ENCODE results near the gene USP54.

USP54 gene

DNA sequence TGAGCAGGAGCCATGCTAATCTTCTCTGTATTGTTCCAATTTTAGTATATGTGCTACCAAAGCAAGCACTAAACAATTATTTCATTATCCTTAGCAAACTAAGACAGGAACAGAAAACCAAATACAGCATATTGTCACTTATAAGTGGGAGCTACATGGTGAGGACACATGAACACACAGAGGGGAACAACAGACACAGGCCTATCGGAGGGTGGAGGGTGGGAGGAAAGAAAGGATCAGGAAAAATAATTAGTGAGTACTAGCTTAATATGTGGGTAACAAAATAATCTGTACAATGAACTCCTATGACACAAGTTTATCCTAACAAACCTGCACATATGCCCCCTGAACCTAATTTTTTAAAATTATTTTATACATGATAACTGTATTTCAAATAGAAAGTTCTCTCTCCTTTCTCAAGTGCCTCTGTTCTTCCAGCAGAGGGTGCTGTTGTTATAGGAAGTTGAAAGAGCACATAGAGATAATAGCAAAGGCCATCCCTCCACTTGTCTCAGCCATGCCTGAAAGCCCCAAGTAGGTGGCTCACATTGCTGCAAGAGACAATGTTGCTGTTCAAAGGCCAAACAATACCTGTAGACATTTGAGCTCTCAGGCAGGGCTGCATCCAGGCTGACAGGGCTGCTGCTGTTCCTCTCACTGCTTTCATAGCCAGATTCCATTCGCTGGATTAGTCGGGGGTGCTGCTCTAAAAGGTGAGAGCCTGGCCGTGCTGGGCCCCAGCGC, 61.9 kb downstream of the USP54 start:
- no peak for DNase-seq (ENCODE audit: low read depth)

DNA sequence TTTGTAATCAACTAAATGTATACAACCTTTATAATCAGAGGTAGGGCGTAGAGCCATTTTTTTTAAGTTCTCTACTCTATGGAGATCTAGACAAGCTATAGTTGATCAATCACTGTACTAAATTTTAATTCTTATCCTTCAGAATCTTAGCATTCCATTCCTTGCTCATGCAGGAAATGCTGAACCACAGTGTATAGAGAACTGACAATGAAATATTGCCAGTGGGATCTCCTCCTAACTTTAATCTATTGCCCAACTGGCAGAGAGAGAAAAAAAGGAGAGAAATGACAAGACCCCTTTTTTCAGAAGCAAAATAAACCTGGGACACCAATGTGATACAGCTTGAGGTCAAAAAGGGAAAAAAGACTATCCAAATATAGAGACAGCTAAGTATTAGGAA, 68.9 kb downstream of the USP54 start:
- DNase-seq (ENCODE audit: low read depth), result no peak

DNA sequence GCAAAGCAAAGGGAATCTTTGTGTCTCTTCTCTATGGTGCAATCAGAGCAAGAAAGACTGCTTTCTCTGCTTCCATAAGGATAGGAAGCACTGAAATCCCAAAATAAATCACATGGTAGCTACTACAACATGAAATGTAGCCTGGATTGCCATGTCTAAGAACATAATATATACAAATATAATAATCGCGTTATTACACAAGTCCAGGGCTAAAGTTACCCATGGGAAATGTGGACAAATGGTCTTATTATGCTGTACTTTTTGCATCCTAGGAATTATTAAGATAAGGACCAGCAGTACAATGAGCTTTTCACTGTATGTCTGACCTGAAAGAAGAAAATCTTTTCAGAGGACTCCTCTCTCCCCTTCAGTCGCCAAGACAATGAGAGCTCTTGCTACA, 71.8 kb downstream of the USP54 start:
- DNase-seq (ENCODE audit: low read depth), result no peak

DNA sequence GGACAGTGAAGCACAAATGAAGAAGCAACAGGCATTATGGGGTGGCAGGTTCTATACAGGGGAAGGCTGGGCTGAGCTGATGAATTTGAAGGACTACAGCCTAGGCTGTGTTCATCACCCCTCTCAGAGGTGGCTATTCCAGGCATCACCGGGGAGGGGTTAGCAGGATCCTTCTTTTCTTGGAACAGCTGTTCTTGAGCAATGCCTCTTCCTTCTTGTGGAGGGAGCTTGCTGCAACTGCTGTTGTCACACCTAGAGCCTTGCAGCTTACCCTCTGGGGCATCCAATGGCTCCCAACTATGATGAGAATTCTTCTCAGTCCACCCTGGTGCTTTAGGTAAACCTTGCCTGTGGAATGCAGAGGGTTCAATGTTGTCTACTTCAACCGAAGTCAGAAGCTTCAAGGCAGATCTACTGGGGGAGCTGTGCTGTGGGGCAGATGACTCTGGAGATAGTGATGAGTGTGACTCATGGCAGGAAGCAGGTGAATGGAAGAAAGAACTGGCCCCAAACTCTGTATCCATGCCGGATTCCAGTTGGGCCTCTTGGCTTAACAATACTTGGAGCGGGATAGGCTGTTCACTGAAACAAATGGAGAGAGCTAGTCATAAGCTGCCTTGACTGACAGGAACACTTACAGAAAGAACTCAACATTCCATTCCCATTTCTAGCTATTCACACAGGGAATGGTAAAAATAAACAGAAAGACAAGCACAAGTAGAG, 73.8 kb downstream of the USP54 start:
- DNase-seq (ENCODE audit: low read depth), result no peak

DNA sequence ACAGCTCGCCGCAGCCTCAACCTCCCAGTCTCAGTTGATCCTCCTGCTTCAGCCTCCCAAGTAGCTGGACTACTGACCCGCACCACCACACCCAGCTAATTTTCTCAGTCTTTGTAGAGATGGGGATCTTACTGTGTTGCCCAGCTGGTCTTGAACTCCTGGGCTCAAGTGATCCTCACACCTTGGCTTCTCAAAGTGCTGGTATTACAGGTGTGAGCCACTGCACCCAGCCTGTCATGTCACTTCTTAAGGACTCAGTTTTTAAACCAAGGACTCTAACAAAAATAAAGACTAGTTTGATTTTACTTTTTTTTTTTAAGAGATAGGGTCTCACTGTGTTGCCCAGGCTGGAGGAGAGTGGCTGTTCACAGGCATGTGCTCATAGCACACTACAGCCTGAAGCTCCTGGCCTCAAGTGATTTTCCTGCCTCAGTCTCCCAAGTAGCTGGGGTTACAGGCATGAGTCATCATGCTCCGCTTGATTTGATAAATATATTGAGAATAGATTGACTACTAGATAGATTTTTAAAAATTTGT, 78.9 kb downstream of the USP54 start:
- DNase-seq (ENCODE audit: low read depth), result no peak

DNA sequence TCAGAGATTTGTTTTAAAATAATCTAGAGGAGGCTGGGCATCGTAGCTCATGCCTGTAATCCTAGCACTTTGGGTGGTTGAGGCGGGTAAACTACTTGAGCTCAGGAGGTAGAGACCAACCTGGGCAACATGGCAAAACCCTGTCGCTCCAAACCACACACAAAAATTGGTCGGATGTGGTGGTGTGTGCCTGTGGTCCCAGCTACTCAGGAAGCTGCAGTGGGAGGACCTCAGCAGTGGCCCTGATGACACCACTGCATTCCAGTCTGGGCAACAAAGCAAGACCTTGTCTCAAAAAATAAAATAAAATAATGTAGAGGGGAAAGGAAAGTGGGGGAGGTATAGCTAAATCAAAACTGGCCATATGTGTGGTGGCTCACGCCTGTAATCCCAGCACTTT, 81.4 kb downstream of the USP54 start:
- DNase-seq (ENCODE audit: low read depth), result no peak

DNA sequence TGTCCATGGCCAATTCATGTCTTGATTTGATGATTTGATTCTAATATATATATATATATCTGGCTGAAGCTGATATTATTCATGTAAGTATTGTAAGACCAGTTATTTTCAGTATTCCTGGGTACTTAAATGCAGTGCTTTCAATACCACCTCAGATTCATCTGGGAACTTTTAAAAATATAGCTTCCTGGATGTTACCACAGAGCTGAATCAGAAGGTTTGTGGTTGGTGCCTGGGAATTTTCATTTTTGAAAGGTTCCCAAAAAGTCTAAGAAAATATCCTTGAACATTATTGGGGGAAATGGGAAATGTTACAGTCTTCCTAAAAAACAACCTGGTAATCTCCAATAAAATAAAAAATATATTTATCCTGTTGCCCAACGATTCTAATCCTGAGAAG, 84.7 kb downstream of the USP54 start:
- DNase-seq (ENCODE audit: low read depth), result no peak

DNA sequence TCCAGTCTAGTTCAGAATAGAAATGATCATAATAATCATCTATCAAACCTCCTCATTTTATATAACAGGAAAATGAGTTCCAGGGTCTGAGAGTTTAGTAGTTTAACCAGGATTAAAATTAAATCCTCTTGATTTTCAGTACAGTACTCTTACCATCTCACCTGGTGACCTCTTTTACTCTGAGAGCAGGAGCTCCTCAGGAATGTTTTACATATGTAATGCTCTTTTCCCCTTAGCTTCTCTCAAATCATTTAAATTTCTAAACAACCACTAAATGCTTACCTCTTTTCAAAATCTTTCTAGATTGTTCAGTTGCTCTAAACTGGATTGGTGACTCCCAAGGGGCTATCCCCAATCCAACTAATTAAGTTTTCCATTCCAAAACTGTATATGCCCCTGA, 85.1 kb downstream of the USP54 start:
- DNase-seq (ENCODE audit: low read depth), result no peak

DNA sequence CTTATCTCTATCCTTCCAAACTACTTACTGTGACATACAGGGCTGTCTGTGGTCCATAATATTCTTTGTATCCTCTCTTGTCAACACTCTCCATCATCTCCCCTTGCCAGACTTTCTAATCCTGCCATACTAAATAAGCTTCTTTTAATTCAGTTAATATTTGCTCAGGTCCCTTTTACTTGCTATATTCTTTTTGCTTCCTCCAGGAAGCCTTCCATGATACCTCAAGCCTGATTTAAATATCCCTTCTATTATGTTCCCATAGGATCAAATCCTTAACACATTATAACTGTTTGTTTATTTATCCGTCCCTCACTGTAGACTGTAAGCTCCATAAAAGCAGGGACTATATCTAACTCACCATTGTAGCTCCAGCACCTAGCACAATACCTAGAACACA, 88.1 kb downstream of the USP54 start:
- no peak for DNase-seq (ENCODE audit: low read depth)

DNA sequence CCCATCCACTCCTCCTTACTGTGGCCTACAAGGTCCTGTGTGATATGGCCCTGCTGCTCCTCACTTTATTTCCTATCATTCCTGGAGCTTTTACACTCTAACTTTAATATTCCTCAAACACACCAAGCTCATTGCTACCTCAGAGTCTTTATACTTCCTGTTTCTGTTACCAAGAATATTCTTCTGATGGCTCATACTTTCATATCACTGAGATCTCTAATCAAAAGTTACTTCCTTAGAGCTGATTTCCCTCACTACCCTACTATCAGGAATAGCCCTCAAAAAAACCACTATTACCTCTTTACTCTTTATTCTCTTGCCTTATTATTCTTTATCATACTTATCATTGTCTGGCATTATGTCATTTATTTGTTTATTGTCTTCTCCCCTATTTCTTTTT, 89.5 kb downstream of the USP54 start:
- no peak for DNase-seq (ENCODE audit: low read depth)

DNA sequence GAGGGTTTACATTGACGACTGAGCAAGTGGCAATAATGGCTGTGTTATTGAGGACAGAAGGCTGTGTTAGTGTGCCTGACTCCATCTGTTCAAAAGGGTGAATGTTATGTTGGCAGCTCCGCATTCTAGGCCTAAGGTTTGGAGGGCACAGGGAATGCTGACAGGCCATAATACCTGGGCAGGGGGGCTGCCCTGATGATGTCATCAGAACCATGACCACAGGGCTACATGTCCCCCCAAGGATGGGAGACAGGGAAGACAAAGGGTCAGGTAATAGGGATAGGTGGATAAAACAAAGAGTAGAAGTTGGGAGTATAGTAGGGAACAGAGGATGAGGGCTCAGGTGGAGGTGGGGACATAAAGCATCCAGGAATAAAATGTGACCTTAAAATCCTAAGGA, 93.5 kb downstream of the USP54 start:
- DNase-seq (ENCODE audit: low read depth), result no peak

DNA sequence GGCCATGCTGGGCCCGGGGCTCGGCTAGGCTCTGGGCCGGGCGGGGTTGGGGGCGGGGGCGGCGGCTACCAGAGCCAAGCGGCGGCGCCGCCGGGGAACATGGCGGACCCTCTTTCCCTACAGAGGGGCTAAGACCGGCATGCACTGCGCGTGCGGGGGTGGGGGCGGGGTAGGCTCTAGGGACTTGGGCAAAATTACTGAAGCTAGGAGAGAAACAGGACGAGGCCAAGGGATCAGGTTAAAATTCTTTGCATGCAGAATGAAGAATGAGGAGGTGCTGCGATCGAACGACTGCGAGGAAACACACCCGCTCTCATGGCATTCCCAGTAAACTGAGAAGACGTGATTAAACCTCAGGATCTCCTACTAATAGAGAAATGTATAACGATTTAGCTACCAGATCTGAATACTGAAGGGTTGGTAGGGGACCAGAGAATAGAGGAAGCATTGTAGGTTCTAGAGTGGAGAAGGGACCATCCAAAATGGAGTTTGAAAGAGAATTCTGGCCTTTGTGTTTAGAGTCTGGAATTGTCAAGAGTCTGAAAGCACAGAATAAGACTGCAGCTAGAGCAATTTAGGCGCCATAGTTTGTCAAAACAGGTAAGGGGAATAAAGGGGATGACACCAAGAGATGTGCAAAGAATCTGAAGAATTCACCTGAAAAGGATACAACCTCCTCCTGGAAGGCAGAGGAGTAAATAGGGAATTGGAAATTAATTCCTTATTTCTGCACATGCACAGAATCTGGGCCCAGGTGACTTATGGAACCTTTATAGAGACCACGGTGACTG, 95.1 kb downstream of the USP54 start, which contains the start of gene PPP3CB:
TSS of gene PPP3CB (minus strand) at position 141 of the 791 bp plus-strand sequence. CDS start at position 6, 135 bp downstream.
- DNase-seq (ENCODE audit: low read depth), result peak; percentile 92

DNA sequence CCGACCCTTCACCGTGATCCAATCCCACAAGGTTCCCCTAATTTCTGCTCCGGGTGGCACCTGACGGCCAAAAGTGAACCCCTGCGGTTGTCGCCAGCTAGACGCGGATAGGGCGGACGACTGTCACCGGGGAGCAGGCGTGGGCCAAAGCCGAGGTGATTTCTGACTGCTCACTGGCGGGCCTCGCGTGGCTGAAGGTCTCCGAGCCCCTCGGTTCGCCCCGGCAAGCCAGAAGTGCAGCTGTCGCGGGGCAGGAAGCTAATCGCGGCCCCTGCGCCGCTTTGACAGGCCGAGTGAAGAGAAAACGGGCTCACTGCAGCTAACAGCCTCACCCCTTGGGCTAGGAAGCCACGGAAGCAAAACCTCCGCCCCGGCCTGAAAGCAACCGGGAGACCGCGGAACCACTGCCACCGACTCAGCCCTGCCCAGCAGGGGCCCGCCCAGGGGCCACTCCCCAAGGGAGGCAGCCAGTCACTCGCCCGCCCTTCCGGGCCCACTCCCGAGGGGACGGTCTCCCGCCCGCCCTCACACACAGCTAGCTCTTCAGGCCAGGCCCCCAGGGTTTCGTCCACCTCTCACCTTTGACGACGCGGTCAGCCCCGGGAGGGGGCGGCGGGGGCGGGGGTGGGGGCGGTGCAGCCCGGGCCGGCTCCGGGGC, 95.8 kb downstream of the USP54 start:
- no peak for DNase-seq (ENCODE audit: low read depth)

DNA sequence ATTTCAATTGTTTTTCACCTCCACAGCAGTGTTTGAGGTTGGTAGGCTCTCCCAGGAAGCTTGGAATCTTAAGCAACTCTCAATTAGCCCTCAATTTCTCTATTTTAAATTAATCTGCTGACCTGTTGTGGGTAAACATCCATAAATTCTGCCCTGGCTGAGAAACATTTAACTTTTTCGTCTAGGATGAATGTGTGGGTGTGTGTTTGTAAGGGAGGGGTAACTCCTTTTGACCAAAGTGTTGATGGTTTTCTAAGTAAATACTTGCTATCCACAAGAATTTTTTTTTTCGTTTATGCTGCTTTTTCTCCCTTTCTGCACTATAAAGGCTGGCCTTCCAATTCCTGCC, 96.3 kb downstream of the USP54 start:
- no peak for DNase-seq (ENCODE audit: low read depth)

DNA sequence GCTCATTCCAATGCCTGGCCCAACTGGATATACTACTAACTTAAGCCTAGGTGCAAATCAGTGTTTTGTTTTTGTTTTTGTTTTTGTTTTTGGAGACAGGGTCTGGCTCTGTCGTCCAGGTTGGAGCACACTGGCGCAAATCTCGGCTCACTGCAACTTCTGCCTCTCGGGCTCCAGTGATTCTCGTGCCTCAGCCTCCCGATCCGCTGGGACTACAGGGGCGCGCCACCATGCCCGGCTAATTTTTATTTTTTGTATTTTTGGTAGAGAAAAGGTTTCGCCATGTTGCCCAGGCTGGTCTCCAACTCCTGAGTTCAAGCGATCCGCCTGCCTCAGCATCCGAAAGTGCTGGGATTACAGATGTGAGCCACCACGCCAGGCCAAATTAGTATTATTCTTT, 96.9 kb downstream of the USP54 start:
- DNase-seq (ENCODE audit: low read depth), result no peak

DNA sequence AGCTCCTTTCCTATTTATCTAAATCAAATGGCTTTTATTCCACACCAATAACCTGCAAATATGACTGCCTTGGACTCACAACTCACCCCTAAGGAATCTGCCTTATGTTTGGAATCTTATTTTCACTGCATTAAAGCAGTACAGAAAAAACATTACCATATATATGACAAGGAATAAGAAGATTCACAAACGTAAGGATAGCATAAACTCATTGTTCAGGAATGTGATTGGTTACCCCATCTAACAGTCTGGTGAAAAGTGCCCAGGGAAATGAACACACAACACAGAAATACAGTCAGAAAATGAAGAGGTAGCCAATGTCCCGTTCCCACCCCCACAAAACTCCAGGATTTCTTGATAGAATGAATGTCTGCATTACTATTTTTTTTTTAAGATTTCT, 97.4 kb downstream of the USP54 start:
- DNase-seq (ENCODE audit: low read depth), result peak; percentile 59

DNA sequence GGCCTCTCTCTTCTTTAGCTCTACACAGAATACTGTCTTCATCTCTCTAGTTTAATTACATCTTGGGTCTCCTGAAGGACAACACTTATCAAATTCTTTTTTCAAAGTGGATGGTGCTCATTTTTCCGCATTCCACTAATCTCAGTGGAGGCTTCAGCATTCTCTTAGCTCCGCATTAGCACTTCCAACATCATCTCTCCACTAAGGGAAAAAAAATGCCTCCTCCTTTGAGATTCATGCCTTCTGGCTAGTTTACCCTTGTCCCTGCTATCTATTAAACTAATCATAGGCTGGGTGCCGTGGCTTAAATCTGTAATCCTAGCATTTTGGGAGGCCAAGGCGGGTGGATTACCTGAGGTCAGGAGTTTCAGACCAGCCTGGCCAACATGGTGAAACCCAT, 104.5 kb downstream of the USP54 start:
- no peak for DNase-seq (ENCODE audit: low read depth)

DNA sequence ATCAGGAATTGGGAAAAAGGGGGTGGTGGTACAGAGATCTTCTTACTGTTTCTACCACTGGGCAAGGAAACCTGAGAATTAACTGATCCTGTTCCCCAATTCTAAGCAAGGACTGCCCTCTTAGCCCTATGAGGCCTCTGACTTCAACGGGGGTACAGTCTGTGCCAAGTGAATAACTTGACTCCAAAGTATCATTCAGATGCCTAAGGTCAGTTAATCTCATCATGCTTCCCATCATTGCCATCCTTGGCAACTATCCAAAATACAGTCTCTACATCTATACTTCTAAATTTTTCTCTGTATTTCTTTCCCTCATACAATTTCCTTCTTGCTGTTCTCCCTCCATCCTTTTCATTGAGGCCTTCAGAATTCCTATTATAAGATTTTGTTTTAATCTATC, 105.8 kb downstream of the USP54 start:
- no peak for DNase-seq (ENCODE audit: low read depth)

DNA sequence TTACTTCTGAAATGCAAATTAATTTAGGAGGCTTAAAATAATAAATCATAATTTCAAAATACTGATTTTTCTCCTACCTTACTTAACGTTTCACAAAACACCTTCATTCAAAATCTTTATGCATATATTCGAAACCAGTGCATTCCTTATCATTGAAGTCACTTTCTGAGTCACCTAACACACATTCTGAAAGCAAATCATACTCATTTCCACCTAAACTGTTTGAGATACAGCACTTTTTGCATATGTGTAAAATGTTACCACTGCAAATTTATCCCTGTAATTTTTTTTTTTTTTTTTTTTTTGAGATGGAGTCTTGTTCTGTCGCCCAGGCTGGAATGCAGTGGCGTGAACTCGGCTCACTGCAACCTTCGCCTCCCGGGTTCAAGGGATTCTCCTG, 111.0 kb downstream of the USP54 start:
- DNase-seq (ENCODE audit: low read depth), result no peak

DNA sequence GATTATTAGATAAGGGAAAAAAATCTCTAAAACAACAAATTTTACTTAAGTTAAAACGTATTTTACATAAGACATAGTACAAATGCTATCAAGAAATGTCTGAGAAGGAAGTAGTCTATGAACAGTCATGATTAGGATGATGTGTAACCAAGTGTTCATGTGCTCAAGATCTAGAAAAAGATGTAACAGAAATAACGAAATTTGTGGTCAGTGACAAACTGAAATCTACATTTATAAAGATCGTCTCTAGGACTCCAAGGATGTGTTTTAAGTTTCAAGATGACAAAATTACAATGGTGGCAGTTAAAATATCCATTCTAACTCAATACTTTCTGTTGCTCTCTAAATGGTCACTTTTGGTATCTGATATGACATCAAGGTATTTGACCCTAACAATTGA, 112.5 kb downstream of the USP54 start:
- DNase-seq (ENCODE audit: low read depth), result no peak

DNA sequence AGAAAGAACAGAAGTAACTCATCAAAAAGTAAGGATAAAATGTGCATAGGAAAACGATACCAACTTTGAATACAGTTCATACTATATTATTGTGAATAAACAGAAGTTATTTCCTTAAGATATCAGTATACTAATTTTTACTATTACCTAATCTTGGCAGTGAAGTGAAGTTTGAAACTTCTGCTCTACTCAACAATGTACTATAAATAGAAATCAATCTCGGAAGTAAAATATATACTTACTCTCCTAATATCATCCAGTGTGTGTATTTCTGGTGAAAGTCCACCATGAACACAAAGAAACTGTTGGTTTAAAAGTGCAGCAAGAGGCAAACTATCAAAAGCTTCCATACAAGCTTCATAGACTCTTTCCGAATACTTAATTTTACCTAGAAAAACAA, 119.9 kb downstream of the USP54 start:
- DNase-seq (ENCODE audit: low read depth), result no peak

DNA sequence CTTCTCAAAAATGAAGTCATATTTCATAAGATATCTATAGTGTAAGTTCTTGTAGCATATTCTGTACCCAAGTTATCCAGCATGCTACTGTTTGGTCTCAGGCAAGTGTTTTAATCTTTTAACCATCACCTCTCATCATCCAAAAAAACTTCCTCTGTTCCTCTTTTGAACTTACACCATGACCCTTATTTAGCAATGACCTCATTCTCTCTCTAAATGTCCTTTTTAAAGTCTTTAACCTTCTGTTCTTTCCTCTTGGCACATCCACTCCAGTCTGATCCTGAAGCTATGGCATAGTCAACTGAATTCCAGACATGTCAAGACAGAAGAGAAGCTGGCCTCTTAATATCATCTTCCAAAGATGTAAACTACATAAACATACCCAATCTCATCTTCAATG, 121.6 kb downstream of the USP54 start:
- no peak for DNase-seq (ENCODE audit: low read depth)
